ENCODE data around the gene PAH.

GRCh38 chr12:102957339-102958050 lies 40.5 kb upstream of the PAH start, which contains the start of gene ASCL1:
- TF ChIP-seq POLR2AphosphoS5 (IDR thresholded peaks at IDR 0.05; ENCODE audit: low read depth, low read length) (no peak), TAF1 (IDR thresholded peaks at IDR 0.05; ENCODE audit: borderline replicate concordance, insufficient read depth, low read length) (no peak), FOXP2 (optimal IDR thresholded peaks at IDR 0.05; ENCODE audit: borderline replicate concordance, extremely low read depth, extremely low read length, insufficient read depth) (no peak), SIN3A (IDR thresholded peaks at IDR 0.05; ENCODE audit: borderline replicate concordance, insufficient read depth, low read length) (no peak), REST (IDR thresholded peaks at IDR 0.05; ENCODE audit: insufficient read depth in 1 of 2, low read depth in 2 of 2, low read length in 2 of 2) (no peak)
